Esophagus squamous epithelium (tissue), 4 donors: Measurements from ENCODE around the gene MAPK12.

Experiments
- CTCF ChIP-seq, 6 experiments: fragments of 450-650 bp in 4 of 6; fragments of 200-600 bp in 2 of 6; sonication (generic) in 2 of 6; IDR thresholded peaks; one replicate each; pipeline ENCODE4 v1.5.1; 2016 to 2019; ENCODE audit warnings: antibody characterized with exemption in 6 of 6, mild to moderate bottlenecking in 4 of 6, moderate library complexity in 4 of 6
- POLR2A ChIP-seq, 4 donors: fragments of 450-650 bp; IDR thresholded peaks; one replicate each; pipeline ENCODE4 v1.6.1; 2017; ENCODE audit warnings: antibody characterized with exemption in 4 of 4, mild to moderate bottlenecking in 4 of 4, moderate library complexity in 3 of 4

DNA sequence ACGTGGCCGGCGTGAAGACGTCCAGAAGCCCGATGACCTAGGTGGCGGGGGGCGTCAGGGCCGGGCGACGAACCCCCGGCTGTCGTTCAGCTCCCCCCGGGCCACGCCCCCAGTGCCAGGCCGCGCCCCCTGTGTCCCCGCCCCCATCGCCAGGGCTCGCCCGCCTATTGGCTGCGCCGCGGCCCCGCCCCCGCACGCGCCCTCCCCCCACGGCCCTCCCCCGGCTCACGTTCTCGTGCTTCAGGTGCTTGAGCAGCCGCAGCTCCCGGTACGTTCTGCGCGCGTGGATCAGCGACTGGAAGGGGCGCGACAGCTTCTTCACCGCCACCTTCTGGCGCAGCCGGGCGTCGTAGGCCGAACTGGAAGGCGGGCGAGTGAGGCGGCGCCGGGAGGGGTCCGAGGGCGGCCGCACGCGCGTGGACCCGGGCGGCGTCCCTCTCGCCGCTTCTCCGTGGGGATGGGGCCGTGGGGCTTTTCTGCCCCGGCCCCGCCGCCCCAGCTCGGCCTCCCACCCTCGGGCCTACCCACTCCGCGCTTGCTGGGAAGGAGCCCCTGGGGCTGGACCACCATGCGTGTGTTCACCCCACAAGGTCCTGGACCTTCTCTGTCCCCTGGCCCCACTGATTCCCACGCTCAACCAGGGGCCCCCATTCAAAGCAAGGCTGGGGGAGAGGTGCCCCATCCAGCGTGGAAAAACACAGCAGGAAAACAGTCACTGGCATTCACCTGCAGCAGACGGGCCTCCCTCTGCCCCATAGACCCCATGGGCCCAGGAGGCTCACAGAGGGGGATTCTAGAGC, 6.3 kb upstream of the MAPK12 start:
- TF ChIP-seq CTCF (IDR thresholded peaks at IDR 0.05) (peak in 3 of 6 experiments; percentile 8 to 37 (median 13)), POLR2A (IDR thresholded peaks at IDR 0.05) (no peak)
